Mammary epithelial cell (primary cell): ENCODE data around the gene ARHGEF4.

ENCODE experiments used
- EZH2 ChIP-seq: IDR thresholded peaks from 2 replicates; pipeline ENCODE4 v1.6.1; 2012; ENCODE audit warnings: low read length, inconsistent platforms, borderline replicate concordance
- TF ChIP-seq, protein P1 (sequence below), 2 donors: IDR thresholded peaks in 1 of 2; conservative IDR thresholded peaks in 1 of 2; 2 replicates each; pipeline ENCODE4 v1.5.1; 2011 to 2012; ENCODE audit warnings: inconsistent platforms in 2 of 2, low read length in 2 of 2, mild to moderate bottlenecking in 2 of 2, control low read depth in 1 of 2, low read depth in 1 of 2; ENCODE audit not compliant: insufficient read depth in 1 of 2; ENCODE audit errors: extremely low read depth in 1 of 2

DNA sequence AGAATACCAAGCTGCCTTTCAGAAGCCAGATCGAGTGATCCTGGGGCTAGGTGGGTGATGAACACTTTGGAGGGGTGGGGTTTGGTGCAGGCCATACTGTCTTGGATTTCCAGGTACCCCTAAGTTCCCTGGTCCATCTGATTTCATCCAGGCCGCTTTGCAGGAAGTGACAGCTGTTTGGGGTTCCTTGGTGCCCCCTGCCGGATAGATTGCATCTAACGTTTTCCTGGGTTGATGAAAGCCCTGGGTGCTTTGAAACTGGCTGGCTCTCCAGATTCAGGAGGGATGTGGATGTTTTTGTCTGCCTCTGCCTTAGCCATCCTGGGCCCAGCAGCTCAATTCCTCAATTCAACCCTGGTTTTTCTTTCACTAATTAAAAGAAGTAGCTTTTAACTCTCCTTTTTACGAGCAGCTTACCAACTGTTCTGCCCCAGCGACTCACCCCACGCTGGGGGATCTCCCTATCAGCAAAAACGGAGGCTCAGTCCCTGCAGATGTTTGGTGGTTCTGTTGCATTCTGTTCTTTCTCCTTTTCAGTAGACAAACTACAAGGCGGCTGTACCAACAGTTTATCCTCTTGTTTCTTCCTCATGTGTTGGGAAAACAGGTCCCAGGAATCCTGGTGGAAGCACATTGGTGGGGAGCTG lies 37.1 kb downstream of the ARHGEF4 start:
- no peak for TF ChIP-seq EZH2
- TF ChIP-seq, protein P1, sequence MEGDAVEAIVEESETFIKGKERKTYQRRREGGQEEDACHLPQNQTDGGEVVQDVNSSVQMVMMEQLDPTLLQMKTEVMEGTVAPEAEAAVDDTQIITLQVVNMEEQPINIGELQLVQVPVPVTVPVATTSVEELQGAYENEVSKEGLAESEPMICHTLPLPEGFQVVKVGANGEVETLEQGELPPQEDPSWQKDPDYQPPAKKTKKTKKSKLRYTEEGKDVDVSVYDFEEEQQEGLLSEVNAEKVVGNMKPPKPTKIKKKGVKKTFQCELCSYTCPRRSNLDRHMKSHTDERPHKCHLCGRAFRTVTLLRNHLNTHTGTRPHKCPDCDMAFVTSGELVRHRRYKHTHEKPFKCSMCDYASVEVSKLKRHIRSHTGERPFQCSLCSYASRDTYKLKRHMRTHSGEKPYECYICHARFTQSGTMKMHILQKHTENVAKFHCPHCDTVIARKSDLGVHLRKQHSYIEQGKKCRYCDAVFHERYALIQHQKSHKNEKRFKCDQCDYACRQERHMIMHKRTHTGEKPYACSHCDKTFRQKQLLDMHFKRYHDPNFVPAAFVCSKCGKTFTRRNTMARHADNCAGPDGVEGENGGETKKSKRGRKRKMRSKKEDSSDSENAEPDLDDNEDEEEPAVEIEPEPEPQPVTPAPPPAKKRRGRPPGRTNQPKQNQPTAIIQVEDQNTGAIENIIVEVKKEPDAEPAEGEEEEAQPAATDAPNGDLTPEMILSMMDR (conservative IDR thresholded peaks at IDR 0.05 in 1 of 2, IDR thresholded peaks at IDR 0.05 in 1 of 2; ENCODE audit: extremely low read depth in 1 of 2, insufficient read depth in 1 of 2, low read depth in 1 of 2, low read length in 2 of 2): peak; percentile 77 to 81
